HEK293T (cell line): ENCODE results near the gene FA2H.

Experiments
- FOXA1 ChIP-seq: fragments of 450-650 bp; IDR thresholded peaks from 2 replicates; pipeline ENCODE4 v1.6.1; 2016; ENCODE audit warnings: mild to moderate bottlenecking
- FOXM1 ChIP-seq: fragments of 450-650 bp; IDR thresholded peaks from 2 replicates; pipeline ENCODE4 v1.6.1; 2017; ENCODE audit warnings: mild to moderate bottlenecking, borderline replicate concordance
- PKNOX1 ChIP-seq: fragments of 450-650 bp; IDR thresholded peaks from 2 replicates; pipeline ENCODE4 v1.6.1; 2016
- SP1 ChIP-seq: fragments of 450-650 bp; IDR thresholded peaks from 2 replicates; pipeline ENCODE4 v1.6.1; 2017

GRCh38 chr16:74793571-74793970, 19.0 kb upstream of the FA2H start:
- TF ChIP-seq FOXM1 (no peak), FOXA1 (no peak), PKNOX1 (no peak), SP1 (no peak)
